Natural killer cell (primary cell): Measurements from ENCODE around the gene TECPR1. TPM values are rescaled to one million over a fixed set of nuclear protein-coding genes. Genes with fewer than 3 reads are reported as not detected.

ENCODE experiments used
- ATAC-seq, 3 donors: fragments of 150-1000 bp in 2 of 3; fragments of 200-7000 bp in 1 of 3; cut with Tn5 transposase; 1 replicate in 1 of 3; 2 replicates in 2 of 3; pipeline ENCODE4 v1.10.0; 2021; ENCODE audit warnings: mild to moderate bottlenecking in 2 of 3, moderate library complexity in 2 of 3
- DNase-seq, 2 donors: peaks; one replicate each; pipeline versions ENCODE4 v3.0.0 to v3.0.0-alpha.2; 2013 to 2021; ENCODE audit warnings: mixed read lengths in 1 of 2
- H3K27ac ChIP-seq: one replicate; pipeline ENCODE4 v1.5.1; 2013; ENCODE audit warnings: mild to moderate bottlenecking, low read length
- H3K27me3 ChIP-seq: one replicate; pipeline ENCODE4 v1.6.1; 2013; ENCODE audit warnings: low read length; ENCODE audit not compliant: control insufficient read depth, insufficient read depth
- H3K36me3 ChIP-seq: one replicate; pipeline ENCODE4 v1.6.1; 2013; ENCODE audit warnings: low read length; ENCODE audit not compliant: control insufficient read depth, insufficient read depth
- H3K4me1 ChIP-seq: one replicate; pipeline ENCODE4 v1.6.1; 2013; ENCODE audit warnings: low read length; ENCODE audit not compliant: control insufficient read depth, insufficient read depth
- H3K4me3 ChIP-seq: one replicate; pipeline ENCODE4 v1.5.1; 2013; ENCODE audit warnings: low read length
- H3K9me3 ChIP-seq: one replicate; pipeline ENCODE4 v1.6.1; 2013; ENCODE audit warnings: low read length; ENCODE audit not compliant: control insufficient read depth, insufficient read depth
- H3K27ac Mint-ChIP-seq, 2 donors: one replicate each; pipeline ENCODE4 v1.8.0; 2022; ENCODE audit warnings: mild to moderate bottlenecking in 2 of 2, mixed read lengths in 2 of 2, moderate library complexity in 1 of 2
- H3K27me3 Mint-ChIP-seq, 2 donors: one replicate each; pipeline ENCODE4 v1.8.0; 2022; ENCODE audit warnings: low read depth in 2 of 2, mixed read lengths in 2 of 2
- H3K36me3 Mint-ChIP-seq: one replicate; pipeline ENCODE4 v1.8.0; 2022; ENCODE audit warnings: mixed read lengths
- H3K4me1 Mint-ChIP-seq, 2 donors: one replicate each; pipeline ENCODE4 v1.8.0; 2022; ENCODE audit warnings: mixed read lengths in 2 of 2
- H3K4me3 Mint-ChIP-seq: one replicate; pipeline ENCODE4 v1.8.0; 2022; ENCODE audit warnings: mild to moderate bottlenecking, moderate library complexity, mixed read lengths
- H3K9me3 Mint-ChIP-seq, 2 donors: one replicate each; pipeline ENCODE4 v1.8.0; 2022; ENCODE audit warnings: mixed read lengths in 2 of 2
- WGBS: methylation state at CpG from one replicate; pipeline ENCODE4 v1.1.7; 2013; ENCODE audit warnings: missing lambda C conversion rate; ENCODE audit not compliant: insufficient coverage; 5-methylcytosine and 5-hydroxymethylcytosine counted together
- intact Hi-C: fragments of 100-400 bp; cut with micrococcal nuclease; formaldehyde crosslinking; loops from one replicate; pipeline ENCODE4 v1.14.2; 2022
- total RNA-seq, 4 donors: library from RNA; stranded (reverse); fragments of 120-200 nt in 1 of 4; gene quantifications; one replicate each; pipeline versions ENCODE4 v1.2.3 to v1.2.4, GENCODE V29; 2013 to 2022
- TF ChIP-seq, protein P1 (sequence below): fragments of 200-600 bp; IDR thresholded peaks from one replicate; pipeline ENCODE4 v1.8.0; 2022; ENCODE audit warnings: antibody characterized with exemption

The TECPR1 gene
- total RNA-seq, 3 donors from 2014 or later (not counting 1 experiment from before 2014, with no cell fraction given), result 68.8 to 76.7 (median 70.3) TPM

DNA sequence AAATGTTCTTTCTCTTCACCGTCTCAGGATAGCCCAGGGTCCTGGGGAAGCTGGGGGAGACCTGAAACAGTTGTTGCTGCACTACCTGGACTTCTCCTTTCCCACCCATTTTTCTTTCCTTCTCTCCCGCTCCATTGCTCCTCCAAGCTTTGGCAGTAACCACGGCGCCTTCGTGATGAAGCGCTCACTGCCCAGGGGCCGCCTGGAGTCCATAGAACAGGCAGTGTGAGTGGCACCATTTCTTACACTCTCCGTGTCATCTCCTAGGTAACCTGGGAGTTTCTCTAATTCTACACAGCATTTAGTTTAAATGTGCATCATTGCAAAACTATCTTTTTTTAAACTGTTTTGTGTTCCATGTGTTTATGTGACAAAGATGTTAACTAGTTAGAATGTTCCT is 81.1 kb downstream of the TECPR1 start:
- Histone ChIP-seq H3K27ac (no peak overlapping the region), H3K9me3 (no peaks in the 10 kb centered on the region), H3K36me3 (peaks cover 3% of the 10 kb centered on the region), H3K27me3 (no peaks in the 10 kb centered on the region), H3K4me3 (no peak overlapping the region), H3K4me1 (no peaks in the 10 kb centered on the region)
- Mint-ChIP-seq H3K36me3 (no peaks in the 10 kb centered on the region), H3K4me1 (peaks cover 0 to 5% of the 10 kb centered on the region in 2 donors), H3K4me3 (no peak overlapping the region), H3K27me3 (no peaks in the 10 kb centered on the region), H3K9me3 (no peaks in the 10 kb centered on the region), H3K27ac (no peak overlapping the region)
- TF ChIP-seq, protein P1, sequence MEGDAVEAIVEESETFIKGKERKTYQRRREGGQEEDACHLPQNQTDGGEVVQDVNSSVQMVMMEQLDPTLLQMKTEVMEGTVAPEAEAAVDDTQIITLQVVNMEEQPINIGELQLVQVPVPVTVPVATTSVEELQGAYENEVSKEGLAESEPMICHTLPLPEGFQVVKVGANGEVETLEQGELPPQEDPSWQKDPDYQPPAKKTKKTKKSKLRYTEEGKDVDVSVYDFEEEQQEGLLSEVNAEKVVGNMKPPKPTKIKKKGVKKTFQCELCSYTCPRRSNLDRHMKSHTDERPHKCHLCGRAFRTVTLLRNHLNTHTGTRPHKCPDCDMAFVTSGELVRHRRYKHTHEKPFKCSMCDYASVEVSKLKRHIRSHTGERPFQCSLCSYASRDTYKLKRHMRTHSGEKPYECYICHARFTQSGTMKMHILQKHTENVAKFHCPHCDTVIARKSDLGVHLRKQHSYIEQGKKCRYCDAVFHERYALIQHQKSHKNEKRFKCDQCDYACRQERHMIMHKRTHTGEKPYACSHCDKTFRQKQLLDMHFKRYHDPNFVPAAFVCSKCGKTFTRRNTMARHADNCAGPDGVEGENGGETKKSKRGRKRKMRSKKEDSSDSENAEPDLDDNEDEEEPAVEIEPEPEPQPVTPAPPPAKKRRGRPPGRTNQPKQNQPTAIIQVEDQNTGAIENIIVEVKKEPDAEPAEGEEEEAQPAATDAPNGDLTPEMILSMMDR, result no peak
- WGBS, result 95% methylated on average over 8 of the region's 8 CpGs
- intact Hi-C loops, result no loop called here
- no peak for ATAC-seq
- no peak for DNase-seq

DNA sequence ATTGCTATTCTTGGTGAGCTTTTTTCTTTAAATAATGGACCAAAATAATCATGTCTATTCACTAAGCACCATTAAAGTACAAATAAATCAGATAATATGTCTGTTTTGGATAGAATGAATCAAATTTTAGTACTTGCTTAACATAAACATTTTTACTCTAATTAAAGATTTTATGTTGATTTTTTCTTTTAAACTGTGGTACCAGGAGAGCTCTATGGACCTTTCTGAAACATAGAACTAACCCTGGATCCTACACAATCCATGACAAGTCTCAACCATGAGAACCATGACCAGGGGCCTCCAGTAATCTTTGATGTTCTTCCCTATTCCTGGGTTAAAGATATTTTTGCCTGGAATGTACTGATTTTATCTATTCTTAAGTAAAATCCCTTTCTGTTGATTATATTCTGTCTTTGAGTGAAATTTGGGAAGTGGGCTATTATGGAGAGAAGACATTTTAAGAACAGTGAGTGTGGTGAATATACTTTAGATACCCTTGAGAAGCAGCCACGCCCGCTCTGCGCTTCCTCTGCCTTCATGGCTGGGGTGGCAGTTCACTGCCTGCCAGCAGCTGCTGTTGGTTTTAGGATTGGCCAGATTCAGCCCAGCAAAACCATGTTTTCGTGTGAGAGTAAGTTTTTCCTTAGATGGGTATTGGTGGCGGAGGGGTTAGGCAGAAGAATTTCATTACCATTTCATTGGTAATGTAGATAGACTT is 83.0 kb downstream of the TECPR1 start:
- peaks cover 3% of the 10 kb centered on the region for H3K36me3 ChIP-seq
- H3K27me3 Mint-ChIP-seq, result no peaks in the 10 kb centered on the region
- no peak overlapping the region for H3K4me3 Mint-ChIP-seq
- H3K36me3 Mint-ChIP-seq, result no peaks in the 10 kb centered on the region
- H3K9me3 ChIP-seq, result no peaks in the 10 kb centered on the region
- H3K27ac Mint-ChIP-seq, result peak overlapping the region; percentile 24 to 40
- H3K27me3 ChIP-seq, result no peaks in the 10 kb centered on the region
- H3K27ac ChIP-seq, result no peak overlapping the region
- DNase-seq (no peak), ATAC-seq (no peak)
- TF ChIP-seq, protein P1, result peak; percentile 54
- H3K4me3 ChIP-seq, result no peak overlapping the region
- peaks cover 5 to 10% of the 10 kb centered on the region in 2 donors for H3K4me1 Mint-ChIP-seq
- WGBS, result 93% methylated on average over 5 of the region's 5 CpGs
- H3K4me1 ChIP-seq, result no peaks in the 10 kb centered on the region
- no peaks in the 10 kb centered on the region for H3K9me3 Mint-ChIP-seq
- intact Hi-C loops, result loop anchor here (1.0 kb wide), 2 partner anchors 63 to 148 kb away; partner anchors contain the start of gene LMTK2

GRCh38 chr7:98168181-98168903 is 83.7 kb downstream of the TECPR1 start:
- ATAC-seq (peak; percentile 75 to 87 (median 80)), DNase-seq (peak; percentile 42 to 87)
- Mint-ChIP-seq H3K4me3 (no peak overlapping the region), H3K9me3 (no peaks in the 10 kb centered on the region), H3K27ac (peak overlapping the region; percentile 24 to 70), H3K27me3 (no peaks in the 10 kb centered on the region), H3K36me3 (no peaks in the 10 kb centered on the region), H3K4me1 (peaks cover 5 to 10% of the 10 kb centered on the region in 2 donors)
- 78% methylated on average over 15 of the region's 17 CpGs for WGBS
- Histone ChIP-seq H3K4me1 (no peaks in the 10 kb centered on the region), H3K36me3 (peaks cover 3% of the 10 kb centered on the region), H3K27me3 (no peaks in the 10 kb centered on the region), H3K4me3 (no peak overlapping the region), H3K27ac (no peak overlapping the region), H3K9me3 (no peaks in the 10 kb centered on the region)
- TF ChIP-seq, protein P1, result peak; percentile 95
- intact Hi-C loops, result loop anchor here (1.0 kb wide), 2 partner anchors 62 to 147 kb away; partner anchors contain the start of gene LMTK2
